Measurements from ENCODE around the gene NKX2-2. TPM values are rescaled to one million over a fixed set of nuclear protein-coding genes. Genes with fewer than 3 reads are reported as not detected.

NKX2-2 gene
- total RNA-seq, 1 experiment from 2014 or later = not detected

DNA sequence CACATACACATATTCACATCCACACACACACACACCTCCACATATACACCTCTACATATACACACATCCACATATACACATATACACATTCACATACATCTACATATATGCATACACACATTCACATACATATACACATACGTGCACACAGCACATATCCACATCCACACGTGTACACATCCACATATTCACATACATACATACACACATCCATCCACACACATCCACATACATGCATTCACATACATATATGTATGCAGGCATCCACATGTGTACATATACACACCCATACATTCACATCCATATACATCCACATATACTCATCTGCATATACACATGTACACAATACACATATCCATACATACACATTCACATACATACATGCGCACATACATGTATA, 25.6 kb upstream of the NKX2-2 start:
- no peak for TF ChIP-seq EZH2phosphoT487 (IDR thresholded peaks at IDR 0.05; ENCODE audit: borderline replicate concordance, low read length)
- TF ChIP-seq EZH2 (IDR thresholded peaks at IDR 0.05; ENCODE audit: low read length, unreplicated experiment) = no peak
- TF ChIP-seq, protein P1, sequence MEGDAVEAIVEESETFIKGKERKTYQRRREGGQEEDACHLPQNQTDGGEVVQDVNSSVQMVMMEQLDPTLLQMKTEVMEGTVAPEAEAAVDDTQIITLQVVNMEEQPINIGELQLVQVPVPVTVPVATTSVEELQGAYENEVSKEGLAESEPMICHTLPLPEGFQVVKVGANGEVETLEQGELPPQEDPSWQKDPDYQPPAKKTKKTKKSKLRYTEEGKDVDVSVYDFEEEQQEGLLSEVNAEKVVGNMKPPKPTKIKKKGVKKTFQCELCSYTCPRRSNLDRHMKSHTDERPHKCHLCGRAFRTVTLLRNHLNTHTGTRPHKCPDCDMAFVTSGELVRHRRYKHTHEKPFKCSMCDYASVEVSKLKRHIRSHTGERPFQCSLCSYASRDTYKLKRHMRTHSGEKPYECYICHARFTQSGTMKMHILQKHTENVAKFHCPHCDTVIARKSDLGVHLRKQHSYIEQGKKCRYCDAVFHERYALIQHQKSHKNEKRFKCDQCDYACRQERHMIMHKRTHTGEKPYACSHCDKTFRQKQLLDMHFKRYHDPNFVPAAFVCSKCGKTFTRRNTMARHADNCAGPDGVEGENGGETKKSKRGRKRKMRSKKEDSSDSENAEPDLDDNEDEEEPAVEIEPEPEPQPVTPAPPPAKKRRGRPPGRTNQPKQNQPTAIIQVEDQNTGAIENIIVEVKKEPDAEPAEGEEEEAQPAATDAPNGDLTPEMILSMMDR (conservative IDR thresholded peaks at IDR 0.05; ENCODE audit: low read depth, low read length) = no peak
- Histone ChIP-seq H3K4me1 (ENCODE audit: insufficient read depth, low read length) (no peaks in the 10 kb centered on the region), H3K9ac (ENCODE audit: low read length) (no peak overlapping the region), H3K27me3 (ENCODE audit: low read length) (peaks cover 44% of the 10 kb centered on the region), H3K4me3 (ENCODE audit: low read length) (no peak overlapping the region), H2AFZ (ENCODE audit: low read length) (no peak overlapping the region), H3F3A (ENCODE audit: low read length, unreplicated experiment) (no peaks in the 10 kb centered on the region), H3K9me3 (ENCODE audit: low read length) (no peaks in the 10 kb centered on the region), H3K79me2 (ENCODE audit: low read length) (no peaks in the 10 kb centered on the region), H3K9me2 (replicated peaks; ENCODE audit: low read length) (no peaks in the 10 kb centered on the region), H3K36me3 (ENCODE audit: low read depth, low read length) (no peaks in the 10 kb centered on the region), H4K20me1 (ENCODE audit: low read length) (no peaks in the 10 kb centered on the region), H3K27ac (ENCODE audit: low read length) (no peak overlapping the region), H3K4me2 (ENCODE audit: low read length) (no peak overlapping the region)
- ChIA-PET CTCF (no interaction called here), POLR2A (ENCODE audit: unreplicated experiment) (no interaction called here)
- DNase-seq = no peak
- intact Hi-C loops (cut with micrococcal nuclease) = no loop called here
- no TSS peak for BruUV-seq (replicated peaks)
- ATAC-seq = no peak

DNA sequence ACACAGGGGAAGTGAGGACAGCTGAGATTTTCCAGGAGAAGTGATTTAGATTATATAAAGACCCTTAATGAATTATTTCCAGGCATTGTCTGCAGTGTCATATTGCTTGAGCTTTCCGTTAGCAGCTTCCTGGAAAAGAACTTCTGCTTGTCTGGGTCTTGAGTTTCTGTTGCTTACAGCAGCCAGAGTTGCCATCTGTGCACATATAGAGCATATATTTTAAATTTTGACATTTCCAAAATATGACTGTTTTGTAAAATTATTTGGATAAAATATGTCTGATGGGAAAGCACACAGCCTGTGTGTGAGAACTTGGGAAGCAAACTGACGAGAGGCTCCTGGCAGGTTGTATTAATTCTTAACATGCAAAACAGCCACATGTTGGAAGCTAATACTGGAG, 21.0 kb upstream of the NKX2-2 start:
- CTCF ChIA-PET = no interaction called here
- intact Hi-C loops (cut with micrococcal nuclease) = no loop called here

DNA sequence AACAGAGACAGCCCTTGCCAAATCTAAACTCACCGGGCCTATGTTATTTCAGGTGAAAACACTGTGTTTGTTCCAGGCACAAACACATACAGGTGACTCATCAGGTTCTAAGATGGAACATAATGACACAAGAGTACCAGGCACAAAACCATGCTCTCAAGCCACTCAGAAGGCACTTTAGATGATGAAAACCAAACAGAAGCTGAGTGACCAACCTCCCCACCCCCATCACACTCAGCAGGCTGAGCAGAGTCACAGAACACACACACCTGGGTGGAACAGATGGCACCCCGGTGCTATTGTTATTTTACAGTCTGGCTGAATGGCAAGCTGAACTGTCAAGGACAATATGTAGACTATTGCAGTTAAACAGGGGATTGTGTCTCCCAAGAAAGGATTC, 20.6 kb upstream of the NKX2-2 start:
- TF ChIP-seq EZH2phosphoT487 (IDR thresholded peaks at IDR 0.05; ENCODE audit: borderline replicate concordance, low read length) (no peak), EZH2 (IDR thresholded peaks at IDR 0.05; ENCODE audit: low read length, unreplicated experiment) (no peak)
- TF ChIP-seq, protein P1 (conservative IDR thresholded peaks at IDR 0.05; ENCODE audit: low read depth, low read length) = no peak
- no peak for ATAC-seq
- Histone ChIP-seq H3K9ac (ENCODE audit: low read length) (no peak overlapping the region), H2AFZ (ENCODE audit: low read length) (no peak overlapping the region), H3K4me2 (ENCODE audit: low read length) (no peak overlapping the region), H3K4me3 (ENCODE audit: low read length) (no peak overlapping the region), H3K9me3 (ENCODE audit: low read length) (no peaks in the 10 kb centered on the region), H3F3A (ENCODE audit: low read length, unreplicated experiment) (no peaks in the 10 kb centered on the region), H3K36me3 (ENCODE audit: low read depth, low read length) (no peaks in the 10 kb centered on the region), H4K20me1 (ENCODE audit: low read length) (no peaks in the 10 kb centered on the region), H3K27ac (ENCODE audit: low read length) (no peak overlapping the region), H3K4me1 (ENCODE audit: insufficient read depth, low read length) (no peaks in the 10 kb centered on the region), H3K9me2 (replicated peaks; ENCODE audit: low read length) (no peaks in the 10 kb centered on the region), H3K79me2 (ENCODE audit: low read length) (no peaks in the 10 kb centered on the region), H3K27me3 (ENCODE audit: low read length) (peaks cover 50% of the 10 kb centered on the region)
- intact Hi-C loops (cut with micrococcal nuclease) = no loop called here
- CTCF ChIA-PET = no interaction called here
- no TSS peak for BruUV-seq (replicated peaks)
- POLR2A ChIA-PET (ENCODE audit: unreplicated experiment) = no interaction called here
- no peak for DNase-seq

More for the DNA sequence above, 21.0 kb upstream of the NKX2-2 start:
- Histone ChIP-seq H3K27me3 (ENCODE audit: low read length) (peaks cover 50% of the 10 kb centered on the region), H4K20me1 (ENCODE audit: low read length) (no peaks in the 10 kb centered on the region), H3K36me3 (ENCODE audit: low read depth, low read length) (no peaks in the 10 kb centered on the region), H3K9me2 (replicated peaks; ENCODE audit: low read length) (no peaks in the 10 kb centered on the region), H3K27ac (ENCODE audit: low read length) (no peak overlapping the region), H3F3A (ENCODE audit: low read length, unreplicated experiment) (no peaks in the 10 kb centered on the region), H3K4me3 (ENCODE audit: low read length) (no peak overlapping the region), H3K4me1 (ENCODE audit: insufficient read depth, low read length) (no peaks in the 10 kb centered on the region), H3K4me2 (ENCODE audit: low read length) (no peak overlapping the region), H3K9me3 (ENCODE audit: low read length) (no peaks in the 10 kb centered on the region), H2AFZ (ENCODE audit: low read length) (no peak overlapping the region), H3K79me2 (ENCODE audit: low read length) (no peaks in the 10 kb centered on the region), H3K9ac (ENCODE audit: low read length) (no peak overlapping the region)
- DNase-seq (no peak), ATAC-seq (no peak)
- TF ChIP-seq, protein P1 (conservative IDR thresholded peaks at IDR 0.05; ENCODE audit: low read depth, low read length) = no peak
- TF ChIP-seq EZH2phosphoT487 (IDR thresholded peaks at IDR 0.05; ENCODE audit: borderline replicate concordance, low read length) (no peak), EZH2 (IDR thresholded peaks at IDR 0.05; ENCODE audit: low read length, unreplicated experiment) (no peak)
- BruUV-seq (replicated peaks) = no TSS peak
- POLR2A ChIA-PET (ENCODE audit: unreplicated experiment) = no interaction called here

Measured in PC-3 (cell line).